GM23338 (cell line): ENCODE results near the gene KCNQ1OT1.

Source experiments
- EZH2 ChIP-seq: fragments of 200-600 bp; sonication (generic); IDR thresholded peaks from one replicate; pipeline ENCODE4 v1.8.0; 2017; ENCODE audit warnings: antibody characterized with exemption, mild to moderate bottlenecking, low read depth; ENCODE audit not compliant: unreplicated experiment
- JUNB ChIP-seq: IDR thresholded peaks from one replicate; pipeline ENCODE4 v1.6.1; 2016; ENCODE audit warnings: antibody characterized with exemption; ENCODE audit not compliant: unreplicated experiment
- POLR2AphosphoS5 ChIP-seq: IDR thresholded peaks from 2 replicates; pipeline ENCODE4 v1.6.1; 2016; ENCODE audit warnings: antibody characterized with exemption, low read depth
- REST ChIP-seq: IDR thresholded peaks from one replicate; pipeline ENCODE4 v1.6.1; 2018; ENCODE audit warnings: antibody characterized with exemption; ENCODE audit not compliant: unreplicated experiment
- STAT1 ChIP-seq: IDR thresholded peaks from one replicate; pipeline ENCODE4 v1.6.1; 2016; ENCODE audit warnings: antibody characterized with exemption; ENCODE audit not compliant: unreplicated experiment
- ZNF462 ChIP-seq: fragments of 250-450 bp; sonication (Bioruptor Pico); IDR thresholded peaks from 2 replicates; pipeline ENCODE4 v1.5.0; 2020; ENCODE audit warnings: mild to moderate bottlenecking, moderate library complexity
- TF ChIP-seq, protein P1 (sequence below), 2 experiments: fragments of 200-600 bp in 1 of 2; sonication (generic) in 1 of 2; conservative IDR thresholded peaks; 2 replicates each; pipeline versions ENCODE4 v1.5.1 to v1.6.1; 2016 to 2017; ENCODE audit warnings: antibody characterized with exemption in 2 of 2, low read depth in 2 of 2, mild to moderate bottlenecking in 2 of 2, moderate library complexity in 1 of 2
- TF ChIP-seq, protein P2 (sequence below): IDR thresholded peaks from 2 replicates; pipeline ENCODE4 v1.6.1; 2016; ENCODE audit warnings: antibody characterized with exemption

DNA sequence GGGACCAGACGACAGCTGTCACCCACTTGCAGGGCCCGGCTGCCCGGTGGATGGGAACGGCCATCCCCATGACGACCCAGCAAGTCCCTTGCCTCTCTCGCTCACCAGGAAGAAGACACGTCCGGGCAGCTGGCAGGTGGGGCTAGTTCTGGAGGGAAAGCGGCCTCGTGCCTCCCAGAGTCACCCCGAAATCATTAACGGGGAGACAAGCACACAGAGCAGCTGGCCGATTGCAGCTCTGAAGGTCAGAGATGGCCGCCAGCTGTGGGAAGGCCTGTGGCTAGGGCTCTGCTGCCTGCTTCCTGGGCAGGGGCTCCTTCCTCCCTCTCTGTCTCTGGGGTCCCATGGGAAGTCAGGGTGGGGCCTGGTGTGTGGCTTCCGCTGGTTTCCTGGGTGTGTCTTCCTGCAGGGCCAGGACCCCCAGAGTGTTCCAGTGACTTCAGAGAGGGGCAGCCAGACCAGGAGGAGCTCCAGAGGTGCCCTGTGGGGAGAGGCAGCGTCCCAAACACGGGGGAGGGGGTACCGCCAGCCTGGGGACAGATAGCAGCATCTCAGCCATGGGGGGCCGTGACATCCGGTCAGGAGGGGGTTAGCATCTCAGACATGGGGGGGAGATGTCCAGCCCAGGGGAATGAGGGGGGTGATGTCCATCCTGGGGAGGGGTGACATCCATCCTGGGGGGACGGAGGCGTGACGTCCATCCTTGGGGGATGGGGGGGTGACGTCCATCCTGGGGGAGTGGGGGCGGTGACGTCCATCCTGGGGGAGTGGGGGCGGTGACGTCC, 140.1 kb downstream of the KCNQ1OT1 start:
- TF ChIP-seq ZNF462 (CRISPR knock-in tag) (no peak), EZH2 (no peak), REST (no peak), POLR2AphosphoS5 (no peak), STAT1 (no peak), JUNB (no peak)
- TF ChIP-seq, protein P1, sequence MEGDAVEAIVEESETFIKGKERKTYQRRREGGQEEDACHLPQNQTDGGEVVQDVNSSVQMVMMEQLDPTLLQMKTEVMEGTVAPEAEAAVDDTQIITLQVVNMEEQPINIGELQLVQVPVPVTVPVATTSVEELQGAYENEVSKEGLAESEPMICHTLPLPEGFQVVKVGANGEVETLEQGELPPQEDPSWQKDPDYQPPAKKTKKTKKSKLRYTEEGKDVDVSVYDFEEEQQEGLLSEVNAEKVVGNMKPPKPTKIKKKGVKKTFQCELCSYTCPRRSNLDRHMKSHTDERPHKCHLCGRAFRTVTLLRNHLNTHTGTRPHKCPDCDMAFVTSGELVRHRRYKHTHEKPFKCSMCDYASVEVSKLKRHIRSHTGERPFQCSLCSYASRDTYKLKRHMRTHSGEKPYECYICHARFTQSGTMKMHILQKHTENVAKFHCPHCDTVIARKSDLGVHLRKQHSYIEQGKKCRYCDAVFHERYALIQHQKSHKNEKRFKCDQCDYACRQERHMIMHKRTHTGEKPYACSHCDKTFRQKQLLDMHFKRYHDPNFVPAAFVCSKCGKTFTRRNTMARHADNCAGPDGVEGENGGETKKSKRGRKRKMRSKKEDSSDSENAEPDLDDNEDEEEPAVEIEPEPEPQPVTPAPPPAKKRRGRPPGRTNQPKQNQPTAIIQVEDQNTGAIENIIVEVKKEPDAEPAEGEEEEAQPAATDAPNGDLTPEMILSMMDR (conservative IDR thresholded peaks at IDR 0.05; ENCODE audit: low read depth in 2 of 2), result no peak
- TF ChIP-seq, protein P2, sequence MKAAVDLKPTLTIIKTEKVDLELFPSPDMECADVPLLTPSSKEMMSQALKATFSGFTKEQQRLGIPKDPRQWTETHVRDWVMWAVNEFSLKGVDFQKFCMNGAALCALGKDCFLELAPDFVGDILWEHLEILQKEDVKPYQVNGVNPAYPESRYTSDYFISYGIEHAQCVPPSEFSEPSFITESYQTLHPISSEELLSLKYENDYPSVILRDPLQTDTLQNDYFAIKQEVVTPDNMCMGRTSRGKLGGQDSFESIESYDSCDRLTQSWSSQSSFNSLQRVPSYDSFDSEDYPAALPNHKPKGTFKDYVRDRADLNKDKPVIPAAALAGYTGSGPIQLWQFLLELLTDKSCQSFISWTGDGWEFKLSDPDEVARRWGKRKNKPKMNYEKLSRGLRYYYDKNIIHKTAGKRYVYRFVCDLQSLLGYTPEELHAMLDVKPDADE, result no peak
